ENCODE data around the gene ERRFI1.

DNA sequence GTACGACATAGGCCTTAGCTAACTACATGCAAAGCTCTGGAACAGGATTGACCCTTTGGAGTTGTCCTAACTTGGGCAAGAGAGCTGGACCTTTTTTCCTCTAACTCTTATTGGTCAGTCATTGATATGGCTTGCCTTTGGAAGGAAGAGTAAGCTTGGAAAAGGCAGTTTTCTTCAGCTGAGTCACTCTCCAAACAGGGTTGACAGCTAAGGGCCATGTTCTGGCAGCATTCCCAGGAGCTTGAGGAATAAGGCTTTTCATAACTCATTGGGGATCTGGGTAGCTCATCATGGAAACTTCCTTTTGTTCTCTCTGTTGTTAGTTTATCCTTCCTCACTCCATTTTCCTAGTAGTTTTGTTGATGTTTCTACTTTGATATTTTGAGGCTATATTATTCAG is 14.5 kb upstream of the ERRFI1 start:
- TF ChIP-seq TAF1 (IDR thresholded peaks at IDR 0.05; ENCODE audit: borderline replicate concordance, low read depth, low read length): no peak
- no peak for TF ChIP-seq POLR2A (IDR thresholded peaks at IDR 0.05; ENCODE audit: low read depth, low read length)
- TF ChIP-seq POLR2AphosphoS5 (IDR thresholded peaks at IDR 0.05; ENCODE audit: low read depth, low read length): no peak

All from GM12892 (cell line).